Rectal smooth muscle tissue (tissue), 1 donor: ENCODE results near the gene THYN1.
"Not testable (repeated sequence)": the region's sequence is repeated elsewhere in the genome, so short reads cannot be mapped to it uniquely, and the experiment has no call there.

Source experiments
- H3K27ac ChIP-seq: one replicate; pipeline ENCODE4 v1.7.0; 2013; ENCODE audit warnings: low read depth, low read length, inconsistent platforms
- H3K27me3 ChIP-seq: one replicate; pipeline ENCODE4 v1.7.0; 2013; ENCODE audit warnings: low read length; ENCODE audit not compliant: control insufficient read depth, insufficient read depth
- H3K36me3 ChIP-seq: one replicate; pipeline ENCODE4 v1.7.0; 2013; ENCODE audit warnings: low read length; ENCODE audit not compliant: control insufficient read depth, insufficient read depth
- H3K4me1 ChIP-seq: one replicate; pipeline ENCODE4 v1.7.0; 2013; ENCODE audit warnings: low read length; ENCODE audit not compliant: control insufficient read depth, insufficient read depth
- H3K4me3 ChIP-seq: one replicate; pipeline ENCODE4 v1.7.0; 2013; ENCODE audit warnings: low read length
- H3K9ac ChIP-seq: one replicate; pipeline ENCODE4 v1.7.0; 2013; ENCODE audit warnings: low read length

THYN1 gene

DNA sequence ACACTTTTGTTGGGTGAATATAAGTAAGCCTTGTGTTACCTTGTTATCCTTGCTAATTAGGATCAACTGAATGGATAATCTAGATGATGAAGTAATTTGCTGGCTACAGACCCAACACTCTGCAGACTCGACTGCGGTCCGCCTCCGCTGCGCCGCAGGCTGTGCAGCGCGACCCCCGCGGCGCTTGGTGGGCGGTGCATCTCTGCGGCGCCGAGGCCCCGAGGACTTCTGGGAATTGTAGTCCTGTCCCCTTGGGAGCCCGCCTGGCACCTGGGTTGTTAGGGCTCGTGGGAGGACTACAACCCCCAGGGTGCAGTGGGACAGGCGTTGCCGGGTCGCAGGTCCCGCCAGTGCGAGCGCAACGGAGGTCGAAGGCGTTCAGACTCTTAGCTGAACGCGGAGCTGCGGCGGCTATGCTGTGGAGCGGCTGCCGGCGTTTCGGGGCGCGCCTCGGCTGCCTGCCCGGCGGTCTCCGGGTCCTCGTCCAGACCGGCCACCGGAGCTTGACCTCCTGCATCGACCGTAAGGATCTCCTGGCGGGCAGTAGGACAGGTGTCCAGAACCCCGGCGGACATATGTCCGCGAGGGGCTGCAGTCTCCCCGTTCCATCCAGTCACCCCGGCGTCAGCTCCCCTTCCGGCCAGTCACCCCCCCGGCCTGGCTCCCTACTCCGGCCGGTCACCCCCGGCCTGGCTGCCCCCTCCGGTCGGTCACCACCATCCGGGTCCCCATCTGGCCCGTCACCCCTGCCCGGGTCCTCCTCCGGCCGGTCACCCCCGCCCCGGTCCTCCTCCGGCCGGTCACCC lies at the start of gene THYN1, which contains the start of gene ACAD8:
Gene THYN1 (minus strand): TSS at position 165 of the 806 bp plus-strand sequence. CDS start 470 bp downstream, outside the sequence.
Gene ACAD8 (plus strand): TSS at position 381 of the 806 bp plus-strand sequence. CDS start 33 bp downstream, at position 414.
- H3K27me3 ChIP-seq = no peaks in the 10 kb centered on the region
- H3K36me3 ChIP-seq = peaks cover 17% of the 10 kb centered on the region
- H3K9ac ChIP-seq = peak within 1 kb of the TSS; percentile 46
- peak within 1 kb of the TSS; percentile 61 for H3K27ac ChIP-seq
- H3K4me1 ChIP-seq = peaks cover 10% of the 10 kb centered on the region
- peak within 1 kb of the TSS; percentile 96 for H3K4me3 ChIP-seq

DNA sequence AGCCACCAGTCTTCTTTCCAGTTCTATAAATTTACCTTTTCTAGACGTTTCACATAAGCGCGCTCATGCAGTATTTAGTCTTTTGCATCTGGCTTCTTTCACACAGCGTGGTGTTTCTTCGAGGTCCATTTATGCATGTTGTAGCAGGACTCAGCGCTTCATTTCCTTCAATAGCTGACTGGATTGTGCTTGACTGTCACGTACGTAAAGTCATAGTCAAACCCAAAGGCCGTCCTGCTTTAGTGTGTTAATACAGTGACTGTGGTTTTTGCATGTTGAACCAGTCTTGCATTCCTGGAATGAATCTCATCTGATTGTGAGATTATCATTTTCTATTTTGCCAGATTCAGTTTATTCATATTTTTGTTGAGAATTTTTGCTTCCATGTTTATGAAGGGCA lies 41.5 kb upstream of the THYN1 start:
- no peaks in the 10 kb centered on the region for H3K27me3 ChIP-seq
- H3K4me1 ChIP-seq = no peaks in the 10 kb centered on the region
- H3K4me3 ChIP-seq = no peak overlapping the region

DNA sequence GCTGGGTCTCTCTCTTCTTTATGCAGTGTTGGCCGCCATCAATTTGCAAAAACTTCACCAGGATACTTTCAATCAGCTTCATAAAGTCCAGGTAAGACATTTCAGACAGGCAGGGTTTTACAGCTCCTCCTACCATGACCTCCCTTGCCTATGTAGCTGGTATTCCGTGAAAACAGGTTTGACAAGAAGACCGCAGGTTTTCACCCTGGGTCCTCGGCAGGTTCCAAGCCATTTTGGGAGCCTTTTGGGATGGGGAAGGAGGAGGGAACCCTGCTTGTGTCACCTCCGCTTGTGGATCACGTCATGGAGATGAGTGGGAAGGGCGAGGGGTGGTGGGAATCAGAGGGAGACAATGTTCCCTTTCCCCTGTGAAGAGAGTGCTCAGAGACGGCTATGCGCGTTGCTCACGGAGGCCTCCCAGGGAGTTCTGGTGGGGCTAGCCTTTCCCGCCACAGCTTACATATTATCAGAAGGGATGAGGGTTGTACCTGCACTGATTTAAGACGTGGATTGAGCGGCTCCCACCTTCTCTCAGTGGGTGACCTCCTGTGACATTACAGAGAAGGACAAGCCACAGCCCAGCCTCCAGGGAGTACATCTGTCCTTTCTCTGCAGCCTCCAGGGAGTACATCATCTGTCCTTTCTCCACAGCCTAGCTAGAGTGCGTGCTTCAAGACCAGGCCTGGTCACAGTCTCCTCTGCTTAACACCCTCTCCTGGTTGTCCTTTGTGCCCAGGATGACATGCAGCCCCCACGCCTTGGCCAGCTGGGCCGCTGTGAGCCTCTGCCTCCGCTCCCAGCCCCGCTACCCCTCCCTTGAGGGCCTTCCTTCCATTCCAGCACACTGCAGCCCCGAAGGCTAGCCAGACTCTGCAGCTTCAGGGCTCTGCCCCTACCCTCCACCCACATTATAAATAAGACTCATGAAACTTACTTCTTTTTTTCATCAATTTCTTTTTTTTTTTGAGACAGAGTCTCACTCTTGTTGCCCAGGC lies 40.3 kb upstream of the THYN1 start:
- Histone ChIP-seq H3K36me3 (no peaks in the 10 kb centered on the region), H3K27me3 (no peaks in the 10 kb centered on the region), H3K4me1 (no peaks in the 10 kb centered on the region), H3K4me3 (no peak overlapping the region), H3K9ac (no peak overlapping the region), H3K27ac (no peak overlapping the region)

More for the DNA sequence above, 41.5 kb upstream of the THYN1 start:
- Histone ChIP-seq H3K9ac (no peak overlapping the region), H3K27ac (no peak overlapping the region), H3K36me3 (no peaks in the 10 kb centered on the region)

- no peak overlapping the region for H3K4me3 ChIP-seq
- no peak overlapping the region for H3K9ac ChIP-seq
- H3K36me3 ChIP-seq = no peaks in the 10 kb centered on the region
- H3K4me1 ChIP-seq = no peaks in the 10 kb centered on the region
- no peaks in the 10 kb centered on the region for H3K27me3 ChIP-seq
- H3K27ac ChIP-seq = no peak overlapping the region
Observed at GRCh38 chr11:134292661-134293060, 39.5 kb upstream of the THYN1 start.

- no peaks in the 10 kb centered on the region for H3K4me1 ChIP-seq
- no peak overlapping the region for H3K9ac ChIP-seq
- H3K4me3 ChIP-seq = no peak overlapping the region
- no peaks in the 10 kb centered on the region for H3K36me3 ChIP-seq
- H3K27ac ChIP-seq = no peak overlapping the region
- no peaks in the 10 kb centered on the region for H3K27me3 ChIP-seq
Observed at GRCh38 chr11:134291196-134291595, 38.0 kb upstream of the THYN1 start.

GRCh38 chr11:134290646-134291045 lies 37.5 kb upstream of the THYN1 start:
- no peaks in the 10 kb centered on the region for H3K27me3 ChIP-seq
- H3K9ac ChIP-seq = no peak overlapping the region
- H3K27ac ChIP-seq = no peak overlapping the region
- H3K36me3 ChIP-seq = no peaks in the 10 kb centered on the region
- no peaks in the 10 kb centered on the region for H3K4me1 ChIP-seq
- no peak overlapping the region for H3K4me3 ChIP-seq

- H3K4me3 ChIP-seq = no peak overlapping the region
- no peak overlapping the region for H3K9ac ChIP-seq
- H3K4me1 ChIP-seq = no peaks in the 10 kb centered on the region
- H3K27ac ChIP-seq = no peak overlapping the region
- H3K36me3 ChIP-seq = no peaks in the 10 kb centered on the region
- no peaks in the 10 kb centered on the region for H3K27me3 ChIP-seq
Observed at GRCh38 chr11:134289789-134290188, 36.6 kb upstream of the THYN1 start.

DNA sequence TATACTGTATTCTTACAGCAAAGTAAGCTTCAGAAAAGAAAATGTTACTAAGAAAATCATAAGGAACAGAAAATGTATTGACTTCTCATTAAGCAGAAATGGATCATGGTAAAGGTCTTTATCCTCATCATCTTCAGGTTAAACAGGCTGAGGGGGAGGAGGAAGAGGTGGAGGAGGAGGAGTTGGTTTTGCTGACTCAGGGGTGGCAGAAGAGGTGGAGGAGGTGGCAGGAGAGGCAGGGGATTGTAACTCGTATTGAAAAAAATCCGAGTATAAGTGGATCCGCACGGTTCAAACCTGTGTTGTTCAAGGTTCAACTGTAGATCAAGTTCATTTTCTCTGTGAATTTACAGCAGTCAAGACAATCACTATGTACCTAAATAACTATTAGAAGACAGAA lies 36.0 kb upstream of the THYN1 start:
- H3K27me3 ChIP-seq = no peaks in the 10 kb centered on the region
- no peaks in the 10 kb centered on the region for H3K4me1 ChIP-seq
- H3K9ac ChIP-seq = no peak overlapping the region
- no peak overlapping the region for H3K4me3 ChIP-seq
- no peaks in the 10 kb centered on the region for H3K36me3 ChIP-seq
- no peak overlapping the region for H3K27ac ChIP-seq

DNA sequence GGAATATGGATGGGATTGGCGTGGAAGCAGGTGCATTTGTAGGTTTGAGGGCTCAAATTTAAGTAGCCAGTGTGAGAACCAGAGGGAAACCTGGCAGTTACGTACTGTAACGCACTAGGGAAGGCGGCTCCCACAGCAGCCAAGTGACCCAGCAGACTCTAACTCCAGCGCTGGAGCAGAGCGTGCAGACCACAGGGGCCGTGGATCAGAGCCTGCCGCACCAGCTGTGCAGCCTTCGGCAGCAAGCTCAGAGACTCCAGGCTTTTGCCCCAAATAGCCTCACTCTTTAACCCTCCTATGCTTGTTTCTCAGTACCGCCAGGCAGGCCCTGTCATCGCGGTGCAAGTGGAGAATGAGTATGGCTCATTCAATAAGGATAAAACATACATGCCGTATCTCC lies 35.3 kb upstream of the THYN1 start:
- Histone ChIP-seq H3K4me1 (no peaks in the 10 kb centered on the region), H3K9ac (no peak overlapping the region), H3K36me3 (no peaks in the 10 kb centered on the region), H3K27ac (no peak overlapping the region), H3K27me3 (no peaks in the 10 kb centered on the region), H3K4me3 (no peak overlapping the region)

DNA sequence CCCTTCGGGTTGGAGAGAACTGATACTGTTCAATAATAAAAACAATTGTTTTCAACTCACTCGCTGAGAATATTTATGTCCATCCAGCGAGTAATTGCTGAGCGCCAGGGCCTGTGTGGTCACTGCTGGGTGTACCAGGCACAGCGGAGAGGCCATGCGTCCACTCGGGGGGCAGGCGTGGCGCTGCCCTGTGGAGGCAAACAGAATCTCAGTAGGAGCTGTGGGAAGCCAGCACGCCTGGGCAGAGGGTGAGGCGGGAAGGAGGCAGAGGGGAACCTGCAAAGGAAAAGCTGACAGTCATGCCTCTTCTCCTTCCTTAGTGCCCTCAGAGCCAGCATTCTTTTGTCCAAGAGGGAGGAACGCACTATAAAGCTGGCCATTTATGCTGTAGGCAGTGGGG lies 34.4 kb upstream of the THYN1 start:
- no peaks in the 10 kb centered on the region for H3K36me3 ChIP-seq
- no peaks in the 10 kb centered on the region for H3K27me3 ChIP-seq
- H3K4me1 ChIP-seq = no peaks in the 10 kb centered on the region
- no peak overlapping the region for H3K27ac ChIP-seq
- H3K9ac ChIP-seq = no peak overlapping the region
- H3K4me3 ChIP-seq = no peak overlapping the region

GRCh38 chr11:134284349-134284748 lies 31.2 kb upstream of the THYN1 start:
- H3K4me1 ChIP-seq, H3K27ac ChIP-seq, H3K36me3 ChIP-seq, H3K4me3 ChIP-seq, H3K9ac ChIP-seq, H3K27me3 ChIP-seq: not testable (repeated sequence)

- Histone ChIP-seq H3K27me3 (no peaks in the 10 kb centered on the region), H3K4me1 (no peaks in the 10 kb centered on the region), H3K9ac (no peak overlapping the region), H3K36me3 (no peaks in the 10 kb centered on the region), H3K4me3 (no peak overlapping the region), H3K27ac (no peak overlapping the region)
Observed at GRCh38 chr11:134283461-134284230, 30.5 kb upstream of the THYN1 start.
